Stomach (tissue), 9 donors: ENCODE data around the gene FAM177A1. TPM values are rescaled to one million over a fixed set of nuclear protein-coding genes. Genes with fewer than 3 reads are reported as not detected.

ENCODE experiments used
- DNase-seq, 2 donors: peaks; one replicate each; pipeline versions ENCODE4 v3.0.0 to v3.0.0-alpha.2; 2013 to 2019
- H3K27ac ChIP-seq, 5 donors: fragments of 200-600 bp in 4 of 5; sonication (generic) in 4 of 5; one replicate each; pipeline ENCODE4 v1.5.1; 2013 to 2019; ENCODE audit warnings: mild to moderate bottlenecking in 1 of 5, moderate library complexity in 1 of 5
- H3K27me3 ChIP-seq, 3 donors: fragments of 200-600 bp; sonication (generic); one replicate each; pipeline ENCODE4 v1.5.1; 2017 to 2019; ENCODE audit warnings: mixed run types in 1 of 3
- H3K36me3 ChIP-seq, 4 donors: fragments of 200-600 bp; sonication (generic); 1 replicate in 3 of 4; 2 replicates in 1 of 4; pipeline ENCODE4 v1.5.1; 2016 to 2019
- H3K4me1 ChIP-seq, 4 donors: fragments of 200-600 bp; sonication (generic); one replicate each; pipeline ENCODE4 v1.5.1; 2016 to 2019
- H3K4me3 ChIP-seq, 4 donors: fragments of 200-600 bp; sonication (generic) in 3 of 4; one replicate each; pipeline ENCODE4 v1.5.1; 2016 to 2019; ENCODE audit warnings: mild to moderate bottlenecking in 1 of 4
- H3K9me3 ChIP-seq, 4 donors: fragments of 200-600 bp; sonication (generic); one replicate each; pipeline ENCODE4 v1.5.1; 2016 to 2019
- CTCF ChIP-seq, 7 experiments: fragments of 450-650 bp in 4 of 7; fragments of 200-600 bp in 3 of 7; sonication (generic) in 3 of 7; IDR thresholded peaks; one replicate each; pipeline ENCODE4 v1.5.1; 2016 to 2019; ENCODE audit warnings: antibody characterized with exemption in 7 of 7, control low read depth in 2 of 7, mild to moderate bottlenecking in 1 of 7
- EP300 ChIP-seq: sonication (generic); formaldehyde crosslinking; IDR thresholded peaks from one replicate; pipeline ENCODE4 v1.6.1; 2017; ENCODE audit warnings: antibody characterized with exemption
- POLR2A ChIP-seq, 4 donors: fragments of 450-650 bp; IDR thresholded peaks; one replicate each; pipeline ENCODE4 v1.6.1; 2016; ENCODE audit warnings: antibody characterized with exemption in 4 of 4, control low read depth in 2 of 4, mild to moderate bottlenecking in 1 of 4, moderate library complexity in 1 of 4
- POLR2AphosphoS5 ChIP-seq, 3 donors: sonication (generic); formaldehyde crosslinking; IDR thresholded peaks; one replicate each; pipeline ENCODE4 v1.6.1; 2016; ENCODE audit warnings: antibody characterized with exemption in 3 of 3
- WGBS, 5 donors: extraction: QIAGEN DNeasy Blood & Tissue Kit in 3 of 5; methylation state at CpG; one replicate each; pipeline versions ENCODE4 v1.1.5 to v1.1.7; 2013 to 2018; 5-methylcytosine and 5-hydroxymethylcytosine counted together
- intact Hi-C: fragments of 100-400 bp; cut with DNase I; formaldehyde crosslinking; loops from one replicate; pipeline ENCODE4 v1.15.1; 2023; ENCODE audit warnings: low total_unique reads
- polyA plus RNA-seq, 3 donors: library from polyadenylated mRNA; stranded (reverse); fragments of 200-250 nt; gene quantifications; one replicate each; pipeline ENCODE4 v1.2.3, GENCODE V29; 2013
- total RNA-seq, 5 donors: library from RNA; depleted of rRNA; stranded (reverse); fragments of >200 nt; gene quantifications; one replicate each; pipeline versions ENCODE4 v1.1.0 to v1.2.3, GENCODE V29; 2014 to 2016
- donor health status: healthy with polysubstance abuse.
- donor health status: Bipolar disorder and iron deficiency.
- donor health status: healthy.

The FAM177A1 gene
- total and polyA plus RNA-seq, 8 donors = 13.8 to 300 (median 47.5) TPM

GRCh38 chr14:35122696-35123387, 76.8 kb downstream of the FAM177A1 start:
- Histone ChIP-seq H3K4me3 (peak overlapping the region; percentile 60 to 89 (median 74)), H3K9me3 (no peaks in the 10 kb centered on the region), H3K36me3 (peaks cover 0 to 15% (median 9%) of the 10 kb centered on the region in 4 donors), H3K27ac (peak overlapping the region; percentile 94 to 98 (median 97)), H3K4me1 (peaks cover 15 to 71% (median 37%) of the 10 kb centered on the region in 4 donors), H3K27me3 (no peaks in the 10 kb centered on the region)
- WGBS, 5 donors = 2 to 5% (median 2%) methylated on average over 23 of the region's 23 CpGs
- intact Hi-C loops = no loop called here
- TF ChIP-seq CTCF (IDR thresholded peaks at IDR 0.05) (no peak), POLR2A (IDR thresholded peaks at IDR 0.05) (no peak), EP300 (no peak)
- DNase-seq = peak in 1 of 2 donors; percentile 31

- Histone ChIP-seq H3K4me1 (peaks cover 15 to 66% (median 40%) of the 10 kb centered on the region in 4 donors), H3K27ac (peak overlapping the region in 4 of 5 donors; percentile 94 to 98 (median 98)), H3K36me3 (peaks cover 0 to 16% (median 11%) of the 10 kb centered on the region in 4 donors), H3K4me3 (peak overlapping the region; percentile 60 to 89 (median 74)), H3K9me3 (no peaks in the 10 kb centered on the region), H3K27me3 (no peaks in the 10 kb centered on the region)
- intact Hi-C loops = no loop called here
- TF ChIP-seq CTCF (IDR thresholded peaks at IDR 0.05) = no peak
- no peak for TF ChIP-seq POLR2A (IDR thresholded peaks at IDR 0.05)
- no peak for TF ChIP-seq POLR2AphosphoS5 (IDR thresholded peaks at IDR 0.05)
- no peak for TF ChIP-seq EP300
- no peak for DNase-seq
- 20 to 38% (median 31%) methylated on average over 3 of the region's 3 CpGs for WGBS, 5 donors
Observed at GRCh38 chr14:35123388-35123703, 77.3 kb downstream of the FAM177A1 start.

- peaks cover 0 to 16% (median 11%) of the 10 kb centered on the region in 4 donors for H3K36me3 ChIP-seq
- intact Hi-C loops = no loop called here
- H3K4me1 ChIP-seq = peaks cover 15 to 58% (median 37%) of the 10 kb centered on the region in 4 donors
- WGBS, 5 donors = 80 to 93% (median 89%) methylated on average over 1 of the region's 1 CpG
- H3K4me3 ChIP-seq = no peak overlapping the region
- no peaks in the 10 kb centered on the region for H3K27me3 ChIP-seq
- DNase-seq = no peak
- H3K9me3 ChIP-seq = no peaks in the 10 kb centered on the region
- TF ChIP-seq POLR2AphosphoS5 (IDR thresholded peaks at IDR 0.05) (no peak), EP300 (no peak)
- no peak overlapping the region for H3K27ac ChIP-seq
Observed at GRCh38 chr14:35124127-35124526, 78.1 kb downstream of the FAM177A1 start.

Other genes starting within 250 kb of the FAM177A1 start
- gene BAZ1A, start 170.9 kb upstream of the FAM177A1 start, total RNA-seq = 100 to 1,000 TPM in 1 of 5 donors, 10 to 100 TPM in 4; 31.2 to 110 (median 49.4) TPM
- 10 to 100 TPM; 13.3 to 30.2 (median 21.0) TPM for gene BAZ1A, start 170.9 kb upstream of the FAM177A1 start, polyA plus RNA-seq
- 100 to 1,000 TPM in 1 of 5 donors, 10 to 100 TPM in 4; 12.9 to 111 (median 20.0) TPM for gene SRP54, start 63.3 kb upstream of the FAM177A1 start, total RNA-seq
- gene SRP54, start 63.3 kb upstream of the FAM177A1 start, polyA plus RNA-seq = 10 to 100 TPM; 19.9 to 32.8 (median 27.4) TPM
- gene PPP2R3C, start 75.7 kb downstream of the FAM177A1 start, total RNA-seq = 10 to 100 TPM; 15.6 to 53.7 (median 21.0) TPM
- gene PPP2R3C, start 75.7 kb downstream of the FAM177A1 start, polyA plus RNA-seq = 10 to 100 TPM; 24.2 to 47.4 (median 25.1) TPM
- gene PRORP, start 76.3 kb downstream of the FAM177A1 start, total RNA-seq = 10 to 100 TPM; 36.9 to 79.0 (median 52.1) TPM
- 10 to 100 TPM in 1 of 3 donors, 1 to 10 TPM in 2; 6.6 to 13.8 (median 9.1) TPM for gene PRORP, start 76.3 kb downstream of the FAM177A1 start, polyA plus RNA-seq
- 100 to 1,000 TPM in 2 of 5 donors, 10 to 100 TPM in 3; 10.7 to 178 (median 62.7) TPM for gene PSMA6, start 246.1 kb downstream of the FAM177A1 start, total RNA-seq
- gene PSMA6, start 246.1 kb downstream of the FAM177A1 start, polyA plus RNA-seq = 100 to 1,000 TPM; 167 to 202 (median 167) TPM